GM23338 (cell line): ENCODE results near the gene ETV6.

Experiments used
- CTCF ChIP-seq, 2 experiments: fragments of 200-600 bp in 1 of 2; sonication (generic) in 1 of 2; conservative IDR thresholded peaks; 2 replicates each; pipeline versions ENCODE4 v1.5.1 to v1.6.1; 2016 to 2017; ENCODE audit warnings: antibody characterized with exemption in 2 of 2, low read depth in 2 of 2, mild to moderate bottlenecking in 2 of 2, moderate library complexity in 1 of 2
- EZH2 ChIP-seq: fragments of 200-600 bp; sonication (generic); IDR thresholded peaks from one replicate; pipeline ENCODE4 v1.8.0; 2017; ENCODE audit warnings: antibody characterized with exemption, mild to moderate bottlenecking, low read depth; ENCODE audit not compliant: unreplicated experiment
- EZH2phosphoT487 ChIP-seq: fragments of 200-600 bp; sonication (generic); IDR thresholded peaks from one replicate; pipeline ENCODE4 v1.8.1; 2018; ENCODE audit warnings: antibody characterized with exemption; ENCODE audit not compliant: unreplicated experiment
- JUNB ChIP-seq: IDR thresholded peaks from one replicate; pipeline ENCODE4 v1.6.1; 2016; ENCODE audit warnings: antibody characterized with exemption; ENCODE audit not compliant: unreplicated experiment
- POLR2AphosphoS5 ChIP-seq: IDR thresholded peaks from 2 replicates; pipeline ENCODE4 v1.6.1; 2016; ENCODE audit warnings: antibody characterized with exemption, low read depth
- ZNF114 ChIP-seq: fragments of 250-450 bp; sonication (Bioruptor Pico); IDR thresholded peaks from 2 replicates; pipeline ENCODE4 v1.5.0; 2020; ENCODE audit warnings: mild to moderate bottlenecking, moderate library complexity
- ZNF331 ChIP-seq: fragments of 250-450 bp; sonication (Bioruptor Pico); IDR thresholded peaks from 2 replicates; pipeline ENCODE4 v1.5.0; 2020; ENCODE audit warnings: low read depth, mild to moderate bottlenecking, moderate library complexity
- ZNF462 ChIP-seq: fragments of 250-450 bp; sonication (Bioruptor Pico); IDR thresholded peaks from 2 replicates; pipeline ENCODE4 v1.5.0; 2020; ENCODE audit warnings: mild to moderate bottlenecking, moderate library complexity
- TF ChIP-seq, protein P1 (sequence below): IDR thresholded peaks from 2 replicates; pipeline ENCODE4 v1.6.1; 2016; ENCODE audit warnings: antibody characterized with exemption
- TF ChIP-seq, protein P2 (sequence below): IDR thresholded peaks from one replicate; pipeline ENCODE4 v1.6.1; 2018; ENCODE audit warnings: antibody characterized with exemption; ENCODE audit not compliant: unreplicated experiment

DNA sequence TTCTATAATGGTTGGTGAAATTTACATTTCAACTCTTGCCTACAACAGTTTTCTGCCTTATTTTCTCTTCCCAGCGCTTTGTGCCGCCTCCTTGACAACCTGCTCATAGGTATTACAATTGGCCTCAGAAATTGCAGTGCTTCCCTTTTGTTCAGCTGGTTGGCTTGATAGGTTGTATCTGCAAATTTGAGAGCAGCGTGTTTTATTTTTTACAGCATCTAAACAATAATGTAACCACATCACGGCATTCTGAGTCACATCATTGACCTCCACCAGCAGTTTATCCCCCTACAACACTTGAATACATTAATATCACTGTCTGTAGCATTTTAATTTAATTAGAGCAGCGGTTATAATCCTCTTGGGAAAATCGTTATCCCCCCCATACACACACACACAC, 99.4 kb downstream of the ETV6 start:
- TF ChIP-seq CTCF (conservative IDR thresholded peaks at IDR 0.05; ENCODE audit: low read depth in 2 of 2) (no peak), POLR2AphosphoS5 (no peak), ZNF462 (CRISPR knock-in tag) (no peak), EZH2 (no peak), EZH2phosphoT487 (no peak), ZNF114 (no peak), JUNB (no peak), ZNF331 (CRISPR knock-in tag) (no peak)
- TF ChIP-seq, protein P1, sequence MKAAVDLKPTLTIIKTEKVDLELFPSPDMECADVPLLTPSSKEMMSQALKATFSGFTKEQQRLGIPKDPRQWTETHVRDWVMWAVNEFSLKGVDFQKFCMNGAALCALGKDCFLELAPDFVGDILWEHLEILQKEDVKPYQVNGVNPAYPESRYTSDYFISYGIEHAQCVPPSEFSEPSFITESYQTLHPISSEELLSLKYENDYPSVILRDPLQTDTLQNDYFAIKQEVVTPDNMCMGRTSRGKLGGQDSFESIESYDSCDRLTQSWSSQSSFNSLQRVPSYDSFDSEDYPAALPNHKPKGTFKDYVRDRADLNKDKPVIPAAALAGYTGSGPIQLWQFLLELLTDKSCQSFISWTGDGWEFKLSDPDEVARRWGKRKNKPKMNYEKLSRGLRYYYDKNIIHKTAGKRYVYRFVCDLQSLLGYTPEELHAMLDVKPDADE: no peak
- TF ChIP-seq, protein P2, sequence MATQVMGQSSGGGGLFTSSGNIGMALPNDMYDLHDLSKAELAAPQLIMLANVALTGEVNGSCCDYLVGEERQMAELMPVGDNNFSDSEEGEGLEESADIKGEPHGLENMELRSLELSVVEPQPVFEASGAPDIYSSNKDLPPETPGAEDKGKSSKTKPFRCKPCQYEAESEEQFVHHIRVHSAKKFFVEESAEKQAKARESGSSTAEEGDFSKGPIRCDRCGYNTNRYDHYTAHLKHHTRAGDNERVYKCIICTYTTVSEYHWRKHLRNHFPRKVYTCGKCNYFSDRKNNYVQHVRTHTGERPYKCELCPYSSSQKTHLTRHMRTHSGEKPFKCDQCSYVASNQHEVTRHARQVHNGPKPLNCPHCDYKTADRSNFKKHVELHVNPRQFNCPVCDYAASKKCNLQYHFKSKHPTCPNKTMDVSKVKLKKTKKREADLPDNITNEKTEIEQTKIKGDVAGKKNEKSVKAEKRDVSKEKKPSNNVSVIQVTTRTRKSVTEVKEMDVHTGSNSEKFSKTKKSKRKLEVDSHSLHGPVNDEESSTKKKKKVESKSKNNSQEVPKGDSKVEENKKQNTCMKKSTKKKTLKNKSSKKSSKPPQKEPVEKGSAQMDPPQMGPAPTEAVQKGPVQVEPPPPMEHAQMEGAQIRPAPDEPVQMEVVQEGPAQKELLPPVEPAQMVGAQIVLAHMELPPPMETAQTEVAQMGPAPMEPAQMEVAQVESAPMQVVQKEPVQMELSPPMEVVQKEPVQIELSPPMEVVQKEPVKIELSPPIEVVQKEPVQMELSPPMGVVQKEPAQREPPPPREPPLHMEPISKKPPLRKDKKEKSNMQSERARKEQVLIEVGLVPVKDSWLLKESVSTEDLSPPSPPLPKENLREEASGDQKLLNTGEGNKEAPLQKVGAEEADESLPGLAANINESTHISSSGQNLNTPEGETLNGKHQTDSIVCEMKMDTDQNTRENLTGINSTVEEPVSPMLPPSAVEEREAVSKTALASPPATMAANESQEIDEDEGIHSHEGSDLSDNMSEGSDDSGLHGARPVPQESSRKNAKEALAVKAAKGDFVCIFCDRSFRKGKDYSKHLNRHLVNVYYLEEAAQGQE: no peak
